MM.1S (cell line): Measurements from ENCODE around the gene LRRC74B.

ENCODE experiments used
- EZH2 ChIP-seq: fragments of 300-600 bp; sonication (generic); optimal IDR thresholded peaks from 2 replicates; pipeline ENCODE3; 2017; ENCODE audit warnings: low read depth, mild to moderate bottlenecking, antibody characterized with exemption, low read length, mixed read lengths
- EZH2phosphoT487 ChIP-seq: fragments of 300-600 bp; sonication (generic); IDR thresholded peaks from 2 replicates; pipeline ENCODE4 v1.6.1; 2018; ENCODE audit warnings: antibody characterized with exemption, low read length
- TF ChIP-seq, protein P1 (sequence below): fragments of 300-600 bp; sonication (generic); IDR thresholded peaks from 2 replicates; pipeline ENCODE4 v1.5.1; 2016; ENCODE audit warnings: antibody characterized with exemption, low read length, mixed read lengths

DNA sequence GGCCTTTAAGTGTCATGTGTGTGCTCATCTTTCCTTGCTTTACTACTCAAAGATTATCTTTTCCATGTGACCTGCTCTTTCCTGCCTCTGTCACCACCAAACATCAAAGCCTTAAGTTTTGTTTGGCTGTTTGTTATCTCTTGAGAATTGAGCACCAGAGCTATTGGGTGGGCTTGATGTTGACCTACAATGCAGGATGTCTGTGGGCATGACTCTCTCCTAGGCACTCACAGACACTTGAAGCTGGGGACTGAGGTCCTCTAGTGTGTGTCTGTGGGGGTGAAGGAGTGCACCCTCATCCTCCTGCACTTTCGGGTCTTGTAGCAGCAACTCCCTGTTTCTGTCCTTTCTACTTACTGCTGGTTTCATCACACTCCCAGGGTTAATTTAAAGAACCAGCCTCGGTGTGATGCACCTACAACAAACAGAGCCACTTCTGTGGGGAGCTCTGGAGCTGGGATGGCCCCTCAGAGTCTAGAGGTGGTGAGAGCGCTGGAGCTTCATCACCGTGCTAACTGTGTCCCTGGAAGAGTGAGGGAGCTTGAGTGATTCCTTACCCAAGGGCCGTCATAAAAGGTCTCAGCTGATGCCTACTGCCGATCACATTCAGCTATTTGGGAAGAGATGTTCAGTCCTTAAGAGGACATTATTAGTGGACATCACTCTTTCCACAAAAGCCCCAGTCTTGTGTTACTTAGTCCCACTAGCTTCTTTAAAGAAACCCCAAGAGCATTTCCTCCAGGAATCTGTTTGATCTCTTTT, 56.3 kb downstream of the LRRC74B start:
- TF ChIP-seq, protein P1, sequence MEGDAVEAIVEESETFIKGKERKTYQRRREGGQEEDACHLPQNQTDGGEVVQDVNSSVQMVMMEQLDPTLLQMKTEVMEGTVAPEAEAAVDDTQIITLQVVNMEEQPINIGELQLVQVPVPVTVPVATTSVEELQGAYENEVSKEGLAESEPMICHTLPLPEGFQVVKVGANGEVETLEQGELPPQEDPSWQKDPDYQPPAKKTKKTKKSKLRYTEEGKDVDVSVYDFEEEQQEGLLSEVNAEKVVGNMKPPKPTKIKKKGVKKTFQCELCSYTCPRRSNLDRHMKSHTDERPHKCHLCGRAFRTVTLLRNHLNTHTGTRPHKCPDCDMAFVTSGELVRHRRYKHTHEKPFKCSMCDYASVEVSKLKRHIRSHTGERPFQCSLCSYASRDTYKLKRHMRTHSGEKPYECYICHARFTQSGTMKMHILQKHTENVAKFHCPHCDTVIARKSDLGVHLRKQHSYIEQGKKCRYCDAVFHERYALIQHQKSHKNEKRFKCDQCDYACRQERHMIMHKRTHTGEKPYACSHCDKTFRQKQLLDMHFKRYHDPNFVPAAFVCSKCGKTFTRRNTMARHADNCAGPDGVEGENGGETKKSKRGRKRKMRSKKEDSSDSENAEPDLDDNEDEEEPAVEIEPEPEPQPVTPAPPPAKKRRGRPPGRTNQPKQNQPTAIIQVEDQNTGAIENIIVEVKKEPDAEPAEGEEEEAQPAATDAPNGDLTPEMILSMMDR: no peak
- TF ChIP-seq EZH2 (no peak), EZH2phosphoT487 (no peak)
